Endometrium (tissue), 2 donors: ENCODE data around the gene NADSYN1.

Source experiments
- FAIRE-seq: peaks from 2 replicates; lab custom pipeline; 2012; peaks lifted over from hg19 to GRCh38; lab: Jason Lieb, UNC
- donor health status: control.
- donor health status: control.

NADSYN1 gene

GRCh38 chr11:71474141-71474770, 21.3 kb downstream of the NADSYN1 start:
- FAIRE-seq = no peak

- no peak for FAIRE-seq
Measured at GRCh38 chr11:71474771-71475483, 21.9 kb downstream of the NADSYN1 start.

DNA sequence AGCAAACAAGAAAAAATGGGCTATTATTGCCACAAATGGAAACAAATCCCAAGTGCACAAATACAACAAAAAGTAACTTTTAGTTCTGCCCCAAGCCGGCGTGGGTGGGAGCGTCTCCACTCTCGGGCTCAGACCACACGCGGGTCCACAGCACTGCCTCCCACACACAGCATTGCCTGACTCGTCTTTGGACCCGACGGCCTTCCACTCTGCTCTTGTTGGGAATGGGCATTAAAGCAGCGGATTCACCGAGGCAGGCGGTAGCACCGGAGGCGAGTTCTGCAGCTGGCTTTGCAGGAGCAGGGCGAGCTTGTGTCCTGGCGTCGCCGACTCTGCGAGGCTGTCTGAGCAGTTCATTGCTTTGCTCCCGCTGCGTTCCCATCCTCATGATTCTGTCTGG, 23.0 kb downstream of the NADSYN1 start:
- no peak for FAIRE-seq

- no peak for FAIRE-seq
Measured at GRCh38 chr11:71476926-71477640, 24.1 kb downstream of the NADSYN1 start.

- no peak for FAIRE-seq
Measured at GRCh38 chr11:71477641-71478527, 24.9 kb downstream of the NADSYN1 start.

- no peak for FAIRE-seq
Measured at GRCh38 chr11:71478528-71478840, 25.5 kb downstream of the NADSYN1 start.

DNA sequence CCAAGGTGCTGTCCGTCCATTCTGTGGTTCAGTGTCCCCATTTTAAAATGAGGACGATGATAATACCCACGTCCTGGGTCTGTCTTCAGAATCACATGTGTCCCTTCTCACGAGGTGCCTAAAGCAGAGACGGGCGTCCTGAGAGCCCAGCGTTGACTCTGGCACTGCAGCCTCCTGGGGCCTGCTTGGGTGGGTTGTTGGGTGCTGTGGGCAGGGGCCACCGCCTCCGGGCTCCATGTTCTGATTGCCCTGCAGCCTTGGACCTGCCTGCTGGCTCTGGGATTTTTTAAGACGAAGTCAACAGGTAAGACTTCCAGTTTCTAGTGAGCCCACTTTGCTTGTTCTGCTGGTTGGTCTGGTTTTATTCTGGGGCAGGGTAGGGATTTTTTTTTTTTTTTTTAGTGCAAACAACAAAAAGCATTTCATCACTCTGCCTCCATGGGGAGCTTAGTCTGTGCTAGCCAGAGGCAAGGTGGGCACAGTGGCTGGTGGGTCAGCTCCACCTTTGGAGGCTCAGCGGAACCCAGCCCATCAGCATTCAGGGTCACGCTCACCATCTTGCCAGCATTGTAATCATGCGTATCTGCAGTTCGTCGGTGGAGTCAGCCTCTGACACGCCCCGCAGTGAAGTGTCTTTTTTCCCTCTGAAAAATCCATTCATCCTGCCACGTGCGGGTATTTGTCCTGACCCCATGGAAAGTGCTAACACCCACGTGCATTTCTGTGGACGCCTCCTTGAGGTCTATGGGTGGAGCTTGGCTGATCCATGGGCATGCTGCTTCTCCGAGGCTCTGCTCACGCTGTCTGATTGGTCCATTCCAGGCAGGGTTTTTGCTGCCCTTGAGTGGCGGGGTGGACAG, 28.3 kb downstream of the NADSYN1 start:
- no peak for FAIRE-seq

GRCh38 chr11:71482216-71482615, 29.2 kb downstream of the NADSYN1 start:
- FAIRE-seq = no peak

GRCh38 chr11:71482746-71483364, 29.9 kb downstream of the NADSYN1 start:
- FAIRE-seq = no peak

DNA sequence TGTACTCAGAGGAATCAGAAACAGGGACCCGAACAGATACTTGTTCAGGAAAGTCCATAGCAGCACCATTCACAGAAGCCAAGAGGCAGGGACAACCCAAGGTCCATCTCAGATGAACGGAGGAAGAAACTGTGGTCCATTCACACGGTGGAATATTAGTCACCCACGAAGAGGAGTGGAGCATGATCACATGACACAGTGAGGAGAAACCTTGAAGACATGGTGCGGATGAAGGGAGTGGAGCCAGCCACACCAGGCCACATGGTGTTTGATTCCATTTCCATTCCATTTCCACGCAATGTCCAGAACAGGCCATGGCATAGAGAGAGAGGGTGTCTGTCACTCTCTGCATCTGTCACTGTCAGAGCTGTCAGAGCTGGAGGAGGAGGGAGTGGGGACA, 30.7 kb downstream of the NADSYN1 start:
- no peak for FAIRE-seq

- no peak for FAIRE-seq
Measured at GRCh38 chr11:71484248-71485062, 31.5 kb downstream of the NADSYN1 start.

DNA sequence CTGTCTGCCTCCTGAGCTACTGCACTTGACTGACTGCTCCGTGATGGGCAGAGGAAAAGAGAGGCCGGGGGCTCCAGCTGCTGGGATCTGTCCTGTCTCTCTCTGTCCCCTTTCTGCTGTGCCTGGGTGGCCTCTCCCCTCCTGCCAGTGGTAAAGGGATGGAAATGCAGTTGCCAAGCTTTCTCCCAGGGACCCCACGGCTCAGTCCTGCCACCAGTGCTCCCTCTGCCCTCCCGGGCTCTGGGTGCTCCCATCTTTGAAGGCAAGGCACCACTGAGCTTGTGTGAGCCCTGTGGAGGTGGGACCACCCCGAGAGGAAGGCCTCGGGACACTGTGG, 32.0 kb downstream of the NADSYN1 start:
- FAIRE-seq = no peak

GRCh38 chr11:71485466-71485865, 32.5 kb downstream of the NADSYN1 start:
- no peak for FAIRE-seq

- FAIRE-seq = no peak
Measured at GRCh38 chr11:71486320-71486719, 33.3 kb downstream of the NADSYN1 start.

GRCh38 chr11:71488681-71489270, 35.8 kb downstream of the NADSYN1 start:
- no peak for FAIRE-seq

DNA sequence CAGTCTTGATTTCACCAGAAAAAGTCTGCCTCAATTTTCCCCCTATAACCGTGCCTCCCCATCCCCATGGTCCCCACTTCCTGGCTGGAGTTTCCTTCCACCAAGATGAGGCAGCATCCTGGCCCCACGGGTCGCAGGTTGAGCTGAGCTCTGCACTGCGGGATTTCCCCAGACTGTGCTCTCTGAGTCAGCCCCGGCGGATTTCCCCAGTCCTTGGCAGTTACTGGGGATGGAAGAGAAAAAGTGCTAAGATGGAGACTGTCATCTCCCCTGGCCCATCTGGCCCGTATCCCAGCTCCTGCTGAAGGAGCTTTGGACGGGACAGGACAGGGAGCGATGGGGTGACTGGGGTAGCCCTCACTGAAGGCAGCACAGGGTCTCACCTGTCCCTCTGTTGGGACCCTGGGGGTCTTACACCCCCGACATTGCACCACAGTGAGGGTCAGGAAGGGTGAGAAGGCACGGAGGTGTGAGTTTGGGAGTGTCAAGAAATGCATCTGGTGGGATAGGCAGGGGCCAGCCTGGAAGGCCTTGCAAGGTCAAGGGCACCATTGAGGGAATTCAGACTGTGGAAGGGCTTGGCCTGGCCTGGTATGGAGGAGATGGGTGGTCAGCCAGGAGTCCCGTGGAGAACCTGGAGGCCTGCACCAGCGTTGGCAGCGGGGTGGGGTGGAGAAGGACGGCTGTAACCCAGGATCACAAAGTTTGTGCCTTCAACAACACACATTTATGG, 36.5 kb downstream of the NADSYN1 start:
- FAIRE-seq = no peak

GRCh38 chr11:71490044-71490730, 37.2 kb downstream of the NADSYN1 start:
- FAIRE-seq = no peak

DNA sequence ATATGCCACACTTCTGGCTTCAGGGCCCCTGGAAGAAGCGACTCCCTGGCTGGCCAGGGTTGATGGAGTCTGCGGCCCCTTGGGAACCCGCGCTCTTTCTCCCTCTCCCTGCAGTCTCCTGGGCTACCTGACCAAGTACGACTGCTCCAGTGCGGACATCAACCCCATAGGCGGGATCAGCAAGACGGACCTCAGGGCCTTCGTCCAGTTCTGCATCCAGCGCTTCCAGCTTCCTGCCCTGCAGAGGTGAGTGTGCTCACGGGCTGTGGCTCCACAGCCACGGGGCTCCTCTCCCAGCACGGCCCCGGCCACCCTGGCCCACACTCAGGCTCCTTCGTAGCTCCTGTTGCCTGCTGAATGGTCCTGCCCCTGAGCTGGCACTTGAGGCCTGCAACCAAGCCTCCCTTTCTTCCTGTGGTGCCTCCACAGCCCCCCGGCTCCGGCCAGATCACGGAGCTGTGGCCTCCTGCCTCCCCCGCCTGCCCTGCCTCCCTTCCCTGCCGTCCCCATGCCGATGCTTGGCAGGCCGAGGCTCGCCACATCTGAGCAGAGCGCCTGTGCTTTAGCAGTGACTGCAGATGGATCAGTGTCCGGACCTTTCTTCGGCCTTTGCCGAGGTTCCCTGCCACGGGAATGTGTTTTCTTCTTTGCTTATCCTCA, 37.9 kb downstream of the NADSYN1 start:
- FAIRE-seq = no peak
